Adrenal gland (tissue), 12 donors: ENCODE results near the gene HDAC1. TPM values are rescaled to one million over a fixed set of nuclear protein-coding genes. Genes with fewer than 3 reads are reported as not detected.
A peak's percentile ranks its signal among the peaks of the same experiment; 100 is the strongest.

Source experiments
- DNase-seq, 7 donors: peaks; one replicate each; pipeline ENCODE4 v3.0.0-alpha.2; 2019 to 2020
- H3K27ac ChIP-seq, 5 donors: fragments of 200-600 bp; sonication (generic) in 4 of 5; 1 replicate in 3 of 5; 2 replicates in 2 of 5; pipeline versions ENCODE4 v1.5.1 to v1.8.0; 2016 to 2020; ENCODE audit warnings: mild to moderate bottlenecking in 1 of 5
- H3K27me3 ChIP-seq: fragments of 200-600 bp; 2 replicates; pipeline ENCODE4 v1.8.0; 2021
- H3K36me3 ChIP-seq, 2 donors: fragments of 200-600 bp; replicated peaks in 1 of 2; 1 replicate in 1 of 2; 2 replicates in 1 of 2; pipeline versions ENCODE4 v1.5.1 to v1.8.0; 2018 to 2022
- H3K4me1 ChIP-seq, 2 donors: fragments of 200-600 bp; replicated peaks in 1 of 2; 1 replicate in 1 of 2; 2 replicates in 1 of 2; pipeline versions ENCODE4 v1.5.1 to v1.8.0; 2018 to 2021
- H3K4me3 ChIP-seq, 4 donors: fragments of 200-600 bp; sonication (generic) in 3 of 4; one replicate each; pipeline ENCODE4 v1.5.1; 2016 to 2018
- H3K9me3 ChIP-seq, 3 donors: fragments of 200-600 bp; sonication (generic) in 1 of 3; replicated peaks in 1 of 3; 1 replicate in 2 of 3; 2 replicates in 1 of 3; pipeline versions ENCODE4 v1.5.1 to v1.8.0; 2016 to 2021
- CTCF ChIP-seq, 6 experiments: fragments of 450-650 bp in 4 of 6; fragments of 200-600 bp in 2 of 6; sonication (generic) in 1 of 6; IDR thresholded peaks; 1 replicate in 5 of 6; 2 replicates in 1 of 6; pipeline versions ENCODE4 v1.5.1 to v1.8.0; 2016 to 2021; ENCODE audit warnings: antibody characterized with exemption in 6 of 6, mild to moderate bottlenecking in 2 of 6, moderate library complexity in 1 of 6
- POLR2A ChIP-seq, 2 donors: fragments of 450-650 bp; IDR thresholded peaks; one replicate each; pipeline ENCODE4 v1.6.1; 2017; ENCODE audit warnings: antibody characterized with exemption in 2 of 2, mild to moderate bottlenecking in 2 of 2, moderate library complexity in 1 of 2
- WGBS, 4 donors: extraction: QIAGEN DNeasy Blood & Tissue Kit in 2 of 4; methylation state at CpG; one replicate each; pipeline versions ENCODE4 v1.1.5 to v1.1.7; 2013 to 2017; 5-methylcytosine and 5-hydroxymethylcytosine counted together
- intact Hi-C, 2 donors: fragments of 100-400 bp; cut with DNase I; formaldehyde crosslinking; loops; one replicate each; pipeline versions ENCODE4 v1.14.1 to v1.15.0; 2022 to 2023
- polyA plus RNA-seq, 3 donors: library from polyadenylated mRNA; stranded (reverse); fragments of 200-250 nt in 2 of 3; fragments of 350-450 nt in 1 of 3; fragmentation: Illumina TruSeq in 1 of 3; extraction: RNeasy Lipid Tissue Mini Kit (QIAGEN cat#74804) in 1 of 3; gene quantifications; one replicate each; pipeline ENCODE4 v1.2.3, GENCODE V29; 2013 to 2014
- total RNA-seq, 9 donors: library from RNA; depleted of rRNA in 4 of 9; stranded (reverse); fragments of >200 nt in 4 of 9; fragments of 120-200 nt in 1 of 9; fragmentation: NEBNext Ultra II Directional in 1 of 9; extraction: Animal tissue kit (Norgen Biotek cat#: 25700) in 1 of 9; gene quantifications; one replicate each; pipeline versions ENCODE4 v1.1.0 to v1.2.4, GENCODE V29; 2013 to 2023
- donor health status: healthy with polysubstance abuse.
- donor health status: Bipolar disorder and iron deficiency.
- donor health status: DM: yes; HTN: yes; CAD: no.
- donor health status: DM: no; HTN: no; CAD: no.
- donor health status: DM: no; HTN: no; CAD: no.
- donor health status: DM: yes; HTN: yes; CAD: no.

The HDAC1 gene
- total and polyA plus RNA-seq, 12 donors: 52.2 to 95.2 (median 71.2) TPM

GRCh38 chr1:32247452-32247851 is 44.4 kb upstream of the HDAC1 start:
- Histone ChIP-seq H3K27me3 (no peaks in the 10 kb centered on the region), H3K27ac (peak overlapping the region in 4 of 5 donors; percentile 32 to 89 (median 60)), H3K9me3 (no peaks in the 10 kb centered on the region), H3K36me3 (no peaks in the 10 kb centered on the region), H3K4me3 (no peak overlapping the region), H3K4me1 (peaks cover 1 to 23% of the 10 kb centered on the region in 2 donors)
- intact Hi-C loops: loop anchor here in 1 of 2 donors (5.0 kb wide), 1 partner anchor 45 kb away; the partner anchor contains the start of gene CCDC28B
- no peak for DNase-seq
- TF ChIP-seq POLR2A (IDR thresholded peaks at IDR 0.05) (no peak), CTCF (IDR thresholded peaks at IDR 0.05) (no peak)
- 72 to 97% (median 82%) methylated on average over 4 to 12 of the region's 12 CpGs for WGBS, 4 donors

DNA sequence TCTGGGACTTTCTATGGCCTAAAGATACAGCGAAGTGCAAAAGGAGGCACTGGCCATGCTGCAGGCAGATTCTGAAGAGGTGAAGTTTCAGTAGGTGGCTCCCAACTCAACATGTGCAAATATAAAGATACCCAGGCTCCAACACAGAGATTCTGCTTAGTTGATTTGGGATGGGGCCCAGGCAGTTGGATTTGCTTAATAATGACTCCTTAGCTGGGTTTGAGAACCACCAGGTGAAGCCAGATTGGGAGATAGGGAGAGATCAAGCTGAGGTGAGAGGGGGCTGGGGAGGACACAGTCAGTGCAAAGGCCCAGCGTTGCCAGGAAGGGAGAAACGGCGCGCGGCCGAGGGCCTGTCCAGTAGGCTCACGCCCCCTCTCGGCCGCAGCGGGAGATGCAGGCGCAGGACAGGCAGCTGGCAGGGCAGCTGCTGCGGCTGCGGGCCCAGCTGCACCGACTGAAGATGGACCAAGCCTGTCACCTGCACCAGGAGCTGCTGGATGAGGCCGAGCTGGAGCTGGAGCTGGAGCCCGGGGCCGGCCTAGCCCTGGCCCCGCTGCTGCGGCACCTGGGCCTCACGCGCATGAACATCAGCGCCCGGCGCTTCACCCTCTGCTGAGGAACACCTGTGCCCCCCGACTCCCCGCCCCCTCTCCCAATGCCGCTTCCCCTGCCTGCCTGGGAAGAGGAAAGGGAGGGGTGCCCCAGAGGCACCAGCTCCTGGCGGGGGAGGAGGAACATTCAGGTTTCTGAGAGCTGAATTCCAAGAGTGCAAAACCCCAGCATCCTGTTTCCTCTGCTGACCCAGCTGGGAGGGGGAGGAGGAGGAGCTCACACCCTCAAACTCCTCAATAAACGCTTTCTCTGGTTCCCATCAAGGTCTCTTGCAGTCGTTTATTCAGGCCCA is 43.6 kb upstream of the HDAC1 start:
- Histone ChIP-seq H3K4me1 (peaks cover 0 to 19% of the 10 kb centered on the region in 2 donors), H3K9me3 (no peaks in the 10 kb centered on the region), H3K27me3 (no peaks in the 10 kb centered on the region), H3K36me3 (no peaks in the 10 kb centered on the region), H3K4me3 (no peak overlapping the region), H3K27ac (peak overlapping the region in 4 of 5 donors; percentile 32 to 89 (median 60))
- intact Hi-C loops: loop anchor here in 1 of 2 donors (5.0 kb wide), 1 partner anchor 46 kb away; the partner anchor contains the start of gene CCDC28B
- TF ChIP-seq POLR2A (IDR thresholded peaks at IDR 0.05) (no peak), CTCF (IDR thresholded peaks at IDR 0.05) (peak; percentile 73 to 92 (median 80))
- DNase-seq: peak; percentile 80 to 95 (median 93)
- 12 to 26% (median 16%) methylated on average over 9 to 31 of the region's 31 CpGs for WGBS, 4 donors

GRCh38 chr1:32249831-32250525 is 41.9 kb upstream of the HDAC1 start:
- intact Hi-C loops: loop anchor here in 1 of 2 donors (5.0 kb wide), 1 partner anchor 48 kb away; the partner anchor contains the start of gene CCDC28B
- peak in 1 of 2 donors; percentile 12 for TF ChIP-seq POLR2A (IDR thresholded peaks at IDR 0.05)
- TF ChIP-seq CTCF (IDR thresholded peaks at IDR 0.05): no peak
- no peaks in the 10 kb centered on the region for H3K9me3 ChIP-seq
- WGBS, 4 donors: 44 to 54% (median 49%) methylated on average over 5 to 9 of the region's 9 CpGs
- H3K27ac ChIP-seq: peak overlapping the region in 3 of 5 donors; percentile 45 to 72 (median 60)
- H3K36me3 ChIP-seq: no peaks in the 10 kb centered on the region
- no peaks in the 10 kb centered on the region for H3K27me3 ChIP-seq
- no peak overlapping the region for H3K4me3 ChIP-seq
- DNase-seq: peak; percentile 53 to 86 (median 69)
- peaks cover 0 to 19% of the 10 kb centered on the region in 2 donors for H3K4me1 ChIP-seq
